GM12872 (cell line): ENCODE results near the gene NSD1.

ENCODE experiments used
- CTCF ChIP-seq: IDR thresholded peaks from 3 replicates; pipeline ENCODE4 v1.5.1; 2011; ENCODE audit warnings: low read depth, mild to moderate bottlenecking, low read length, moderate library complexity; ENCODE audit not compliant: insufficient read depth

Gene NSD1

GRCh38 chr5:177269232-177269895 lies 135.8 kb downstream of the NSD1 start:
- no peak for TF ChIP-seq CTCF

- TF ChIP-seq CTCF, result no peak
These were observed 136.4 kb downstream of the NSD1 start for GRCh38 chr5:177269976-177270375.

GRCh38 chr5:177270653-177271052 lies 137.1 kb downstream of the NSD1 start:
- no peak for TF ChIP-seq CTCF

GRCh38 chr5:177271113-177271512 lies 137.5 kb downstream of the NSD1 start:
- TF ChIP-seq CTCF, result no peak

GRCh38 chr5:177275883-177276282 lies 142.3 kb downstream of the NSD1 start:
- no peak for TF ChIP-seq CTCF

GRCh38 chr5:177276886-177277285 lies 143.3 kb downstream of the NSD1 start:
- TF ChIP-seq CTCF, result no peak

- no peak for TF ChIP-seq CTCF
These were observed 154.6 kb downstream of the NSD1 start for GRCh38 chr5:177288191-177288590.
